Cardiac septum (tissue), 1 donor: Measurements from ENCODE around the gene PDE4A. TPM values are rescaled to one million over a fixed set of nuclear protein-coding genes. Genes with fewer than 3 reads are reported as not detected.
"Not testable (repeated sequence)": the region's sequence is repeated elsewhere in the genome, so short reads cannot be mapped to it uniquely, and the experiment has no call there.

Experiments used
- DNase-seq: peaks from one replicate; pipeline ENCODE4 v3.0.0-alpha.2; 2020; ENCODE audit warnings: low spot score
- intact Hi-C: fragments of 100-400 bp; cut with DNase I; formaldehyde crosslinking; loops from one replicate; pipeline ENCODE4 v1.14.0; 2022
- long read RNA-seq: library from polyadenylated mRNA; unstranded; transcript quantifications from one replicate; pipeline ENCODE4 v2.0.0, GENCODE V29; 2021
- total RNA-seq: library from RNA; stranded (reverse); fragmentation: NEBNext Ultra II Directional; extraction: Animal tissue kit (Norgen Biotek cat#: 25700); gene quantifications from one replicate; pipeline ENCODE4 v1.2.1, GENCODE V29; 2021
- donor health status: DM: no; HTN: no; CAD: no.

Gene PDE4A
- total RNA-seq: 8.2 TPM
- long read RNA-seq, transcript PDE4A-201 (15 exons, 2,583 nt): major isoform, 7 of 16 reads
- long read RNA-seq, partial matches to known transcripts: 4 of 16 reads
- long read RNA-seq, other reads (novel, unspliced or antisense): 4 of 16 reads

DNA sequence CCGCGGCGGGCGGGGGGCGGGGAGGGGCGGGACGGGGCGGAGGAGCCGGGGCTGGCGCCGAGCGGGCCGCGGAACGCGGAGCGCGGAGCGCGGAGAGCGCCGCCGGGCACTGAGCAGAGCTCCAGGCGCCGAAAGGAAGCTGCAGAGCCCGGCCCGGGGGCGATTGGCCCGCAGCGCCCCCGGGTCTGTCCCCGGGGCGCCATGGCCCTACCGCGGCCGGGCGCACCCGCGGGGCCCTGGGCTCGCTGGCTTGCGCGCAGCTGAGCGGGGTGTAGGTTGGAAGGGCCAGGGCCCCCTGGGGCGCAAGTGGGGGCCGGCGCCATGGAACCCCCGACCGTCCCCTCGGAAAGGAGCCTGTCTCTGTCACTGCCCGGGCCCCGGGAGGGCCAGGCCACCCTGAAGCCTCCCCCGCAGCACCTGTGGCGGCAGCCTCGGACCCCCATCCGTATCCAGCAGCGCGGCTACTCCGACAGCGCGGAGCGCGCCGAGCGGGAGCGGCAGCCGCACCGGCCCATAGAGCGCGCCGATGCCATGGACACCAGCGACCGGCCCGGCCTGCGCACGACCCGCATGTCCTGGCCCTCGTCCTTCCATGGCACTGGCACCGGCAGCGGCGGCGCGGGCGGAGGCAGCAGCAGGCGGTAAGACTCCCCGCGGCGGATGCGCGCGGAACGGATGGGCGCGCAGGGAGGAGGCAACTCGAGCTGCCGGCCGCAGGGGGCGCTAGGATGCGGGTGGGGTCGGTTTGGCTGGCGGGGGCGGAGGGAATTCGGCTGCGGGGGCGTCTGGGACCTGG is at the start of gene PDE4A:
Gene PDE4A, plus strand, starts transcription at position 95 of the 796 bp plus-strand sequence. Its CDS starts 227 bp downstream, at position 322.
- DNase-seq: no peak
- intact Hi-C loops: no loop called here

DNA sequence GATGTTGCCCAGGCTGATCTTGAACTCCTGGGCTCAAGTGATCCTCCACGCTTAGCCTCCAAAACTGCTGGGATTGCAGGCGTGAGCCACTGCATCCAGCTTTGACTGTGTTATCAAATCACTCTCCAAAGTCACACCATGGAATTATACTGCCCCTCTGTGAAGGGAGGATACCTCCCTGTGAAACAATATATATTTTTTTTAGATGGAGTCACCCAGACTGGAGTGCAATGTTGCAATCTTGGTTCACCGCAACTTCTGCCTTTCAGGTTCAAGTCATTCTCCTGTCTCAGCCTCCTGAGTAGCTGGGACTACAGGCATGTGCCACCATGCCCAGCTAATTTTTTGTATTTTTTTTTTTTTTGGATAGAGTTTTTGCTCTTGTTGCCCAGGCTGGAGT is 47.6 kb upstream of the PDE4A start:
- DNase-seq: no peak
- intact Hi-C loops: no loop called here

DNA sequence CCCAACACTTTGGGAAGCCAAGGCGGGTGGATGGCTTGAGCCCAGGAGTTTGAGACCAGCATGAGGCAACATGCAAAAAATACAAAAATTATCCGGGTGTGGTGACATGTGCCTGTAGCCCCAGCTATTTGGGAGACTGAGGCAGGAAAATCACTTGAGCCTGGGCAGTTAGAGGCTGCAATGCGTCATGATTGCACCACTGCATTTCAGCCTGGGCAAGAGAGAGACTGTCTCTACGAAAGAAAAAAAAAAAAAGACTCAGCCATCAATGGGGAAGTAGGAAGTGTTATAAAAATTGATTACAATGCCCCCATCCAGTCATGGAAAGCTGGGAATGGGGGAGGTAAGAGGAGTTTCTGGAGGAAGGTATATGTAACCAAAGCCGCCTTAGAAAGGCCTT is 45.4 kb upstream of the PDE4A start:
- no peak for DNase-seq
- intact Hi-C loops: no loop called here

DNA sequence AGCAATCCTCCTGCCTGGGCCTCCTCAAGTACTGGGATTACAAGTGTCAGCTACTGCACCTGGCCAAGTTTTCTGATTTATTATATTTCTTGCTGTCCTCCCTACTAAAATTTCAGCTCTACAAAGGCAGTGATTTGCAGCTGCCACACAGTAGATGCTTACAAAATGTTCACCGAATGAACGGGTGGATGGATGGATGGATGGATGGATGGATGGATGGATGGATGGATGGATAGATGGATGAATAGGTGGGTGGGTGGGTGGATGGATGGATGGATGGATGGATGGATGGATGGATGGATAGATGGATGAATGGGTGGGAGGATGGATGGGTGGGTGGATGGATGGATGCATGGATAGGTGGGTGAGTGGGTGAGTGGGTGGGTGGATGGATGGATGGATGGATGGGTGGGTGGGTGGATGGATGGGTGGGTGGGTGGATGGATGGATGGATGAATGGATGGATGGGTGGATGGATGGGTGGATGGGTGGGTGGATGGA is 43.1 kb upstream of the PDE4A start:
- intact Hi-C loops: not testable (repeated sequence)

DNA sequence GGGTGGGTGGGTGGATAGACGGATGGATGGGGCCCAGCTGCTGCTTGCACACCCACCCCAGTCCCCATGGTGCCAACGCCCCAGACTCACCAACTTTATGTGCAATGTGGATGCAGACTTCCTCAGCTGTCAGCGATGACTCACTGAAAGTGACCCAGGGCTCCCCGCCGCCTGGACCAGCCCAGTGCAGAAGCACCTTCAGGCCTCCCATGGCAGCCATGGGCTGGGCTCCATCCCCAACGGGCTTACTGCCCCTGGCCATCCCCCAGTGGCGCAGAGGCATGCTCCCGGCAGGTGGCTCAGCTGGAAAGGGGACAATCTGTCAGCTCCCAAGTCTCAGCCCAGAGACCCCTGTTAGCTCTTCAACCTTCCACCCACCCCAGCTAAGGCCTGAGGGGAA is 42.2 kb upstream of the PDE4A start:
- intact Hi-C loops: no loop called here
- DNase-seq: no peak

More for the DNA sequence above, 43.1 kb upstream of the PDE4A start:
- not testable (repeated sequence) for DNase-seq

DNA sequence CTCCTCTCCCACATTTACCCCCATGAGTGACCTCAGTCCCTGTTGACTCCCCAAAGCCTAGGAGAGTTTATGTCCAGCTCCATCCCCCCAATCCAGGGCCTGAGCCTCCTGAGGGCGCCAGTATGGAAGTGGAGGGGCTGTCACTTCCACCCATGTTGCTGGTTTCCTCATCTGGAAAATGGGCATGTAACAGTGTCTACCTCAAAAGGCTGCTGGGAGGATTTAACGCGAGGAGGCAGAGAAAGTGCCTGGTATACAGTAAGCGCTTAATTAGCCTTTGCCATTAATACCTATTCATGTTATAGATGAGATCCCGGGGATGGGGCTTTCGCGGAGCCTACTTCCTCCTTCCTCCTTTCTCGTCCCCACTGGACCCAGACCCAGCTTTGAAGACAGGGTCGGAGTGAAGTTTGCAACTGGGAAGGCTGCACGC is 40.4 kb upstream of the PDE4A start:
- intact Hi-C loops: loop anchor here (2.0 to 10.0 kb wide), 2 partner anchors 45 to 445 kb away; partner anchors contain the start of gene OLFM2

DNA sequence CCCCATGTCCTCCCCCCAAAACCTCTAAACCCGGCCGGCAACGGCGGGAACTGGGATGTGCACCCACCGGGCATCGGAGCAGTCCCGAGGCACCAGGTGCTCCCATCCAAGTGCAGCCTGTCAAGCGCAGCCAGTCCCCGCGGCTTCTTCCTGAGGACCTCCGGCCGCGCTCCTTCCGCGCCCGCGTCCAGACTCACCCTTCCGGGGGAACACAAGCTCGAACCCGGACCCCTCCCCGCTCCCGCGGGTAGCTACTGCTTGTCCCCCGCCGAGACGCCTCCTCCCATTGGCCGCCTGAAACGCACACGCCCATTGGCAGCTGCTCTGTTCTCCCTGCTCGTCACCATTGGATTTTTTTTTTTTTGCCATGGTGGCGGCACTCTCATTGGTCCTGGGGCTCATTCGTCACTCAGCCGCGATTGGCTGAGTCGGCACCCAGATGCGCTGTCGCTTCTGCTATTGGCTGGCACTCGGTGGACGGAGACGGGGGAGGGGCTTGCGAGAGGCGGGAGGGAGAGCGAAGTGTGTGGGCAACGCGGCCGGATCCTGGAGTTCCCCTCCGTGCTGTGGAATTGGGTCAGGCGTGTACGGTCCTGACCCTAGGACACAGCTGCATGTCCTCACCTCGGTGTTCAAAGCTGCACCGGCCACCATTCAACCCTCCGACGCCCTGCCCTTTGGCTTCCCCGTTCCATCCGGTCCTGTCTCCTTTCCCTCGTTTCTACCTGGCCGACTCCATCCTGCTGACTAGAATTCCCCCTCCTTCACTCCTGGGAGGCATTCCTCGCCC is 39.8 kb upstream of the PDE4A start, which contains the start of gene TYK2:
Gene TYK2, minus strand, starts transcription at position 260 of the 790 bp plus-strand sequence. CDS start 2,166 bp downstream, outside the sequence.
- intact Hi-C loops: loop anchor here (2.0 to 10.0 kb wide), 2 partner anchors 46 to 446 kb away; partner anchors contain the start of gene OLFM2
- peak; percentile 99 for DNase-seq

More for the DNA sequence above, 40.4 kb upstream of the PDE4A start:
- DNase-seq: no peak

DNA sequence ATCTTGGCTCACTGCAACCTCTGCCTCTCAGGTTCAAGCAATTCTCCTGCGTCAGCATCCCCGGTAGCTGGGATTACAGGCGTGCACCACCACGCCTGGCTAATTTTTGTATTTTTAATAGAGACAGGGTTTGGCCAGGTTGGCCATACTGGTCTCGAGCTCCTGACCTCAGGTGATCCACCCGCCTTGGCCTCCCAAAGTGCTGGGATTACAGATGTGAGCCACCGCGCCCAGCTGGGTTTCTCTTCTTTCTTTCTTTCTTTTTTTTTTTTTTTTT is 37.2 kb upstream of the PDE4A start:
- intact Hi-C loops: loop anchor here (10.0 kb wide), 1 partner anchor 448 kb away; the partner anchor contains the start of gene OLFM2
- DNase-seq: not testable (repeated sequence)

DNA sequence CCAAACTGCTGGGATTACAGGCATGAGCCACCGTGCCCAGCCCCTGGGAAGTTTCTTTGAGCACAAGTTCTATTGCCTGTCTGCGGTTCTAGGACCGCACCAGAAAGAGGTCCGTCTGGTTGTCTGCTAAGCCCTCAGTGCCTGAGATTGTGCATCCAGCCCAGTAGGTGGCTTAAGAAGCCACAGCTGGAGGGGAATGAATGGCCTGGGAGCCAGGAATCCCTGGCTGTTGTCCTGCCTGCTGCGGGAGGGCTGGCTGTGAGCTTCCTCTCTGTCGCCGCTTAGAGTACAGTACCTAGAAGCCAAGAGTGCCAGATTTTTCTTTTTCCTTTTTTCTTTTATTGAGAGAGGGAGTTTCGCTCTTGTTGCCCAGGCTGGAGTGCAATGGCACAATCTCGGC is 35.8 kb upstream of the PDE4A start:
- DNase-seq: no peak
- intact Hi-C loops: loop anchor here (10.0 kb wide), 1 partner anchor 450 kb away; the partner anchor contains the start of gene OLFM2

DNA sequence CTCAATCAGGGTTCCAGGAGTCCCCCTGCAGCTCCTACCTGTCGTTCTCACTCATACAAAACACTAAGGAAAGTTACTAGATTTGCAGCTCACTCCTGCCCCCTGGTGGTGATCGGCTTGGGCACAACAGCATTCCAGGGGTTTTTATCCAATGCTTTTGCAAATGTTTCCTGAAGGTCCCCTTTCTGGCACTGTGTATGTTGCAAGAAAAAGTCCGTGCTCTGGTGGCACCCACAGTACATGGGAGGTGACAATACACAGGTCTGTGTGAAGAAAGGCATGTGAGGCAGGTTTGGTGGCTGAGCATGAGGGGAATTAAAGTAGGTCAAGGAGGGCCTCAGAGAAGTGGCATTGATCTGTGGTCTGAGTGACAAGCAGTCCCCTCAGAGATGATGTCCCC is 31.4 kb upstream of the PDE4A start:
- intact Hi-C loops: loop anchor here (1.0 to 10.0 kb wide), 3 partner anchors 120 to 454 kb away; partner anchors contain the start of gene OLFM2
- DNase-seq: peak; percentile 91

DNA sequence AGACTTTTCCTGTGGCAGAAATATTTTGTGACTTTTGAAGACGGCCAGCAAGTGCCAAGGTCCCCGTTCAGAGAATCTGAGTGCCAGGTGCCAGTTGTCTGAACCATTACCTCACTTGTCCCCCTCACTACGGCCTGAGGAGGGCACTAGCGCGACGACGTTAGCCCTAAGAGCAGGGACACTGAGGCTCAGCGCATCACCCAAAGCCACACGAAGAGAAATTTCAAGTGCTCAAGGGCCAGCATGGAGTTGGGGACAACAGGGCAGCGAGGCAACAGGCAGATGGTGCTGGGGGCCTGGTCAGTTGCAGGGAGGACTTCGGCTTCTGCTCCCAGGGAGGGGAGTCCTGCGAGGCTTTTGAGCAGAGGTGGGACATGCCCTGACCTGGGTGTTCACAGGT is 30.5 kb upstream of the PDE4A start:
- no peak for DNase-seq
- intact Hi-C loops: loop anchor here (1.0 to 10.0 kb wide), 3 partner anchors 121 to 455 kb away; partner anchors contain the start of gene OLFM2

DNA sequence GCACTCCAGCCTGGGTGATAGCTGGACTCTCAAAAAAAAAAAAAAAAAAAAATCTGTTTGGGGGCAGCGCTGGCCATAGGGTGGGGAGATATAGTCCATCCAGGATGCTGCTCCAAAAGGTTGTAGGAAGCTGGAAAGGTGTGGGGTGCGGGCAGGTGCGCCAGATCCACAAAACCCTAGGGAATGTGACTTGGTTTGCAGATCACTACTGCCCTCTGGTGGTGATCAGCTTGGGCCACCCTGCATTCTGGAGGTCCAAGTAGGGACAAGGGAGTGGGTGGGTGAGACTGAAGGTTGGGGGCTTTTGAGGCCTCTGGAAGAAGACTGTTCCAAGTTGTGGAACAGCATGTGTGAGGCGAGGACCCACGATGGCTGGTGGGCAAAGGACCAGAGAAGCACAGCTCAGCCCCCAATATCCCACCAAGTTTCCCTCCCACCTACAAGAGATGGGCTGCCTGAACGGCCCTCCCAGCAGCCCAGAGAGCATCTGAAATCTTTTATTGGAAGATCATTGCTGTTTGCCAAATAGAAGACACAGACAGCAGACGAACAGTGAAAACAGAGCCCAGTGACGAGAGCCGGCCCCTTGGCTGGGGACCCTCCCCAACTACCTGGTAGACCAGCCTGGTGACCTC is 29.6 kb upstream of the PDE4A start:
- DNase-seq: no peak
- intact Hi-C loops: no loop called here

DNA sequence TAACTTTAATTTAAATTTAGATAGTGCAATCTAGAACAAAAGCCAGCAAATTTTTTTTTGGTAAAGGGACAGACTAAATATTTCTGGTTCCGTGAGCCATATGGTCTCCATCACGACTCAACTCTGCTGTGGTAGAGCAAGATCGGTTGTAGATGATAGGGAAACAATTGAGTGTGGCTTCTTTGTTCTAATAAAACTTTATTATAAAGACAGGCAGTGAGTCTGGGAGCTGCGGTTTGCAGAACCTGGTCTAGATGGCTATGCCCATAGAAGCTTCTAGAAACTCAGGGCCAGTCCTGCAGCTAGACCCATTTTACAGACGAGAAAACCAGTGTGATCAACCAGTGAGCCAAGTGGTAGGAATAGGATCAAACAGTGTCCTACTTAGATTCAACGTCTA is 28.2 kb upstream of the PDE4A start:
- intact Hi-C loops: no loop called here
- no peak for DNase-seq

DNA sequence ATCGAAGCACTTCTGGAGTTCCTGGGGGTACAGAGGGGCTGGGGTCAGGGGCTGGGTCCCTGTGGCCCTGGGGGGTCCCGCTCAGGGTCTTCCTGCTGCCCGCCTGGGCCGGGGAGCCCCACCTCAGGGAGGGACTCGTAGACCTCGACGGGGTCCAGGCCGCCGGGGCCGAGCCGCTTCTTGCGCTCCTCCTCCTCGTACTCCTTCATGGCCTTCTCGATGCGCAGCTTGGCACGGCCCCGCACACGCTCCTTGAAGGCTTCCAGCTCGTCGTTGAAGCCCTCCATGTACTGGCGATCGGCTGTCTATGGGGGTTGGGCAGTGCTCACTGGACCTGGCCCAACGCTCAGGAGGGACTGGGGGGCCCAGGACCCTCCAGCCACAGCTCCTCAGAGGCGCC is 27.2 kb upstream of the PDE4A start:
- no peak for DNase-seq
- intact Hi-C loops: no loop called here

DNA sequence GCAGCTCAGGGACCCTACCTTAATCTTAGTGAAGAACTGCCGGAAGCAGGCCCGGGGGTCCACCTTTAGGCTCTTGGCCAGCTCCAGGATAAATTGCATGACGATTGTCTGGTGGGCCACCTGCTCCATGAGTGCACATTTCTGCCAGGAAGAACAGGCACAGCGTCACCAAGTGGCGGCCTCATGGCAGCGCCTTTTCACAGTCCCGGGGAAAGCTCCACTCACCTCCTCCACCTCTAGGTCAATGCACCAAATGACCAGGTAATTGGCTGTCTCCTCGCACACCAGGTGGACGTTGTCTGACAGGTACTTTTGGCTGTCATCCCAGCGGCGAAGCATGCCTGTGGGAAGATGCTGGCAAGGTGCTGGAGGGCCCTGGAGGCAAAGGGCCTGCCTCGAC is 25.3 kb upstream of the PDE4A start:
- intact Hi-C loops: no loop called here
- DNase-seq: no peak

DNA sequence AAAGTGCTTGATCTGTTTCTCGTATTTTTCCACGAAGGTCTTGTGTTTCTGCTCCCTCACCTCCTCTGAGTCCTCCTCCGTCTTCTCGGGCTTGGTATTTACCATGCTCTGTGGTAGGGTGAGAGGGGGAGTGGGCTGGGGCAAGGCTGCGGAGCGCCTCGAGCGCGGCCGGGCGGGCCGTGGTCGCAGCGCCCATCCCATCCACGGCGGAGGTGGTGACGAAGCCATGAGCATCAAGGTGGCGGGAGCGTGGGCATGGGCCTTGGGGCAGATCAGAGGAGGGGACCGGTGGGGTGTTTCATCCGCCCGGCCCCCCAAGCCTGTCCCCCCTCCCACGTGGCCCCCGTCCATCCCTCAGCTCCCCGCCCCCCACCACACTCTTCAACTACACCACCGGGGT is 24.9 kb upstream of the PDE4A start:
- intact Hi-C loops: no loop called here
- no peak for DNase-seq

DNA sequence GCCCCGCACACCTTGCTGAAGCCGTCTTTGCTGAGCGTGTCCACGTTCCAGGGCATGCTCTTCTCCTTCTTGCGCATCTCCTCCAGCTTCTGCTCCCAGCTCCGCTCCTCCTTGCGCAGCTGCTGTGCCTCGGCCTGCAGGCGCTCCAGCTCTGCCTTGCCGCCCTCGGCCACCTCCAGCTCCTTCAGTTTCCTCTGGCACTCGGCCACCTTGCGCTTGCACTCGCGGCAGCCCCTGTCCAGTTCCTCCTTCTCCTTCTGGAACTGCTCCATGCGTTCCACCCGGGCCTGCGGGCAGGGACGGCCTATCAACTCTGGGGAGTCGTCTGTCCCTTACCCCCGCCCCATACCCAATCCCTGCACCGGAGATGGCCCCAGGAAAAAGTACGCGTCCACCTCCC is 24.4 kb upstream of the PDE4A start:
- intact Hi-C loops: no loop called here
- DNase-seq: no peak

DNA sequence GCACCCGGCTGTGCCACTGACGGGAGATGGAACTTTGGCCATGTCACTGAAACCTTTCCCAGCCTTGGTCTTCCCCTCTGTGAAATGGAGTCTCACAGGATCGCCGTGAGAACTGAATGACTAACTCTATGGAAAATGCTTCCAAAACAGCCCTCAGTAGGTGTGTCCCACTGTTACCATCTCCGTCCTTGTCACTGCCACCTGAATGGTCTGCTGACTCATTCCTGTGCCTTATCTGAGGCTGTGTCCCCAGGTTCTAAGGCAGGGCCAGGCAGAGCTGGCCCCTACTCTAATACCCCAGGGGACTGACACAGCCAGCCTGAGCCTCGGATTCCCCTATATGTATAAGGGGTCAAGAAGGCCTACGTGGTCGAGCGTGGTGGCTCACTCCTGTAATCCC is 21.5 kb upstream of the PDE4A start:
- intact Hi-C loops: no loop called here

DNA sequence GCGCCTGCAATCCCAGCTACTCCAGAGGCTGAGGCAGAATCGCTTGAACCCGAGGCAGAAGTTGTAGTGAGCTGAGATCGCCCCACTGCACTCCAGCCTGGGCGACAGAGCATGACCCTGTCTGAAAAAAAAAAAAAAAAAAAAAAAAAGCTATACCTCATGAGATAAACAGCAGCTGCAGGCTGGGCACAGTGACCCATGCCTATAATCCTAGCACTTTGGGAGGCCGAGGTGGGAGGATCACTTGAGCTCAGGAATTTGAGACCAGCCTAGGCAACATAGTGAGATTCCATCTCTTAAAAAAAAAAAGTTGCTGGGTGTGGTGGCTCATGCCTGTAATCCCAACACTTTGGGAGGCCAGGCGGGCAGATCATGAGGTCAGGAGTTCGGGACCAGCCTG is 21.0 kb upstream of the PDE4A start:
- DNase-seq, intact Hi-C loops: not testable (repeated sequence)

More for the DNA sequence above, 21.5 kb upstream of the PDE4A start:
- no peak for DNase-seq
